Measurements from ENCODE around the gene PRKCA.

- TF ChIP-seq SUZ12 (IDR thresholded peaks at IDR 0.05; ENCODE audit: extremely low read depth, insufficient read depth, insufficient read length) (no peak), YY1 (IDR thresholded peaks at IDR 0.05; ENCODE audit: insufficient read depth, insufficient read length) (no peak)
Measured at GRCh38 chr17:66392783-66393437, 90.5 kb downstream of the PRKCA start.

Data from NT2/D1 (cell line).